Measurements from ENCODE around the gene LRRC28.

GRCh38 chr15:99340347-99340746, 89.1 kb downstream of the LRRC28 start:
- TF ChIP-seq SUZ12 (IDR thresholded peaks at IDR 0.05; ENCODE audit: extremely low read depth, insufficient read depth, insufficient read length) (no peak), ZNF274 (IDR thresholded peaks at IDR 0.05; ENCODE audit: low read depth, low read length) (no peak)

Measured in NT2/D1 (cell line).